ENCODE data around the gene LPP.

DNA sequence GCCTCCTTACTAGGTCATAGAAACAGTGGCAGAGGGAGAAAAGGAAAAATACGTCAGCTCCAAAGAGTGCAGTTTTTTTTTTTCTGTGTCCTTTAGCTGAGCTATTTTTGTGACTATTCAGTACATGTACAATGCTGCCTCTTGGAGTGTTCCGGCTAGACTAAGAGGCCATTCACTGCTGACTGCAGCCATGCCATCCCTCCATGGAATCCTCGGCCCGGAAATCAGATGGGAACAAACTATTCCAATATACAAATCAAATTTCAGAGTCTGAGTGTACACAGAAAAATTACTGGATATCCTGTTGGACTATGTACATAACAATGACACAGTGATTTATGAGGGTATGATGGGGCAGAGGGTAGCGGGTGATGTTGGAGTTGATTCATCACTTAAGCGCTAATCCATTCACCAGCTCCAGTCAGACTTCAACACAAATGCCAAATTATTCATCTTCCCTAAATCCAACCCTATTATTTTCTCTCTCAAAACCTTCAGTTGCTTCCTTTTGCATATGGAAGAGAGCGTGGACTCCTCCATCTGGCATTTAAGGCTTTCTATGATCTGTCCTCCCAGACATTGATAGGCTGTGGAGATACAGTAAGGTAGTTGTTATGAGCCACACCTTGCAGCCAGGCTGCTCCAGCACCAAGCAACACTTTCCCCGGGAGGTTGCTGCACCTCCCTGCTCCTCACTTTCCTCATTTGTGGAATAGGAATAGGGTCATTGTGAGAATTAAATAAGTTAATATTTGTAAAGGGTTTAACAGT lies 109.1 kb downstream of the LPP start:
- TF ChIP-seq EZH2 (IDR thresholded peaks at IDR 0.05; ENCODE audit: low read depth), result no peak
- TF ChIP-seq, protein P1, sequence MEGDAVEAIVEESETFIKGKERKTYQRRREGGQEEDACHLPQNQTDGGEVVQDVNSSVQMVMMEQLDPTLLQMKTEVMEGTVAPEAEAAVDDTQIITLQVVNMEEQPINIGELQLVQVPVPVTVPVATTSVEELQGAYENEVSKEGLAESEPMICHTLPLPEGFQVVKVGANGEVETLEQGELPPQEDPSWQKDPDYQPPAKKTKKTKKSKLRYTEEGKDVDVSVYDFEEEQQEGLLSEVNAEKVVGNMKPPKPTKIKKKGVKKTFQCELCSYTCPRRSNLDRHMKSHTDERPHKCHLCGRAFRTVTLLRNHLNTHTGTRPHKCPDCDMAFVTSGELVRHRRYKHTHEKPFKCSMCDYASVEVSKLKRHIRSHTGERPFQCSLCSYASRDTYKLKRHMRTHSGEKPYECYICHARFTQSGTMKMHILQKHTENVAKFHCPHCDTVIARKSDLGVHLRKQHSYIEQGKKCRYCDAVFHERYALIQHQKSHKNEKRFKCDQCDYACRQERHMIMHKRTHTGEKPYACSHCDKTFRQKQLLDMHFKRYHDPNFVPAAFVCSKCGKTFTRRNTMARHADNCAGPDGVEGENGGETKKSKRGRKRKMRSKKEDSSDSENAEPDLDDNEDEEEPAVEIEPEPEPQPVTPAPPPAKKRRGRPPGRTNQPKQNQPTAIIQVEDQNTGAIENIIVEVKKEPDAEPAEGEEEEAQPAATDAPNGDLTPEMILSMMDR (conservative IDR thresholded peaks at IDR 0.05), result no peak

Measured in PC-9 (cell line).